Measurements from ENCODE around the gene KLHL8.

The KLHL8 gene

DNA sequence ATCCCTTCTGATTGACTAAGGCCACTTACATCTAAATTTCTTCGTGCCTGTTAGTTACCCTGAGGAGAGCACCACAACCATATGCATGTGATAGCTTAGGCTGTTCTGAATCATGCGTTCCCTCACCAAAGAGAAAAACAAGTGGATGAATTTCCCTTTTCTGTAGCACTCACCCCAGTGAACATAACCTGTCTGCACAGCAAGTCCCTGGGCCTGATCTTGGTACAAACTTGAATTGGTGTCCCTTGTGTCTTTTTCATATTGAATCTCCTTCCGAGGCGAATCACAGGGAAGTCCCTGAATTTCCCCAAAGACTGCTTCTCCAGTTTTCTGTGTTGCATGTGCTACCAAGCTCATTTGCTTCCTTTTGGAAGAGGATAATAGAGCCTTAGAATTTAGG lies 100.4 kb downstream of the KLHL8 start:
- no peak for DNase-seq

DNA sequence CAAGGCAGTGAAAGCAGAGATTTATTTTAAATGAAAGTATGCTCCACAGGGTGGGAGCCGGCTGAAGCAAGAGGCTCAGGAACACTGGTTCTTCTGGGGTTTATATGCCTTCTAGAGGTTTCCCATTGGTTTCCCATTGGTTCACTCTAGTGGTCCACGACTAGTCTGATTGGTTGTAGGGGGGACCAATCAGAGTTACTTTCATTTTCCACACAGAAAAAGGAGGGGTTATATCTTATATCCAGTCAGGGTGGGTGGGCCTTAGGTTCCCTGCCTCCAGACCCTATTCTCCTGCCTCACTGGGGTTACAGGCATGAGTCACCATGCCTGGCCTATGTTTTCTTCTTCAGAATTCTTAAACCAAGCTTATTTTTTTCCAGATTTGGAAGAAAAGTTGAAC lies 101.6 kb downstream of the KLHL8 start:
- DNase-seq = no peak

DNA sequence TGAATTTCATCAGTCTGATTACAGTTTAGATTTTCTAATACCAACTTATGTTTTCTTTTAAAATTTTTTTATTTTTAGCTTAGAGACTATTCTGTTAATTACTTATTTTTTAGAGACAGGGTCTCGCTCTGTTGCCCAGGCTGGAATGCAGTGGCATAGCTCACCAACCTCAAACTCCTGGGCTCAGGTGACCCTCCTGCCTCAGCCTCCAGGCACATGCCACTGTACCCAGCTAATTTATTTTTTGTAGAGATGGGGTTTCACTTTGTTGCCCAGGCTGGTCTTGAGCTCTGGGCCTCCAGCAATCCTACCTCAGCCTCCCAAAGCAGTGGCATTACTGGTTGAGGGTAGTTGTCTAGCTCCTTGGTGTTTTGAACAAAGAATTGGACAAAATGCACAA lies 102.0 kb downstream of the KLHL8 start:
- DNase-seq = no peak

DNA sequence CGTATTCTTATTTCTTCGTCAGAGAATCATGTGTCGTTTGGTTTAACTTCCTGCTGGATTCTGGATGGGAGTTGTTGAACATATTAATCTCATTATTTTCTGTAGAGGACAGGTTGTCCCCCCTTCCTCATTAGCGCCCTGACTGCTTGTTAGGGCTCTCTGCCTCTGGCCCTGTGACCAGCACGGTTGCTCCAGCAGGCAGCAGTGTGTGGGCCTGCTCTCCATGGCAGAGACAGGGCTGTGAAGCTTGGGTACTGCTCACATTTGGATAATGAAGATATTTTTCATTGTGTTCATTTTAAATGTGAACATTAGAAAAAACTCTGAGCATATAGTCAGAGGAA lies 102.7 kb downstream of the KLHL8 start:
- no peak for DNase-seq

DNA sequence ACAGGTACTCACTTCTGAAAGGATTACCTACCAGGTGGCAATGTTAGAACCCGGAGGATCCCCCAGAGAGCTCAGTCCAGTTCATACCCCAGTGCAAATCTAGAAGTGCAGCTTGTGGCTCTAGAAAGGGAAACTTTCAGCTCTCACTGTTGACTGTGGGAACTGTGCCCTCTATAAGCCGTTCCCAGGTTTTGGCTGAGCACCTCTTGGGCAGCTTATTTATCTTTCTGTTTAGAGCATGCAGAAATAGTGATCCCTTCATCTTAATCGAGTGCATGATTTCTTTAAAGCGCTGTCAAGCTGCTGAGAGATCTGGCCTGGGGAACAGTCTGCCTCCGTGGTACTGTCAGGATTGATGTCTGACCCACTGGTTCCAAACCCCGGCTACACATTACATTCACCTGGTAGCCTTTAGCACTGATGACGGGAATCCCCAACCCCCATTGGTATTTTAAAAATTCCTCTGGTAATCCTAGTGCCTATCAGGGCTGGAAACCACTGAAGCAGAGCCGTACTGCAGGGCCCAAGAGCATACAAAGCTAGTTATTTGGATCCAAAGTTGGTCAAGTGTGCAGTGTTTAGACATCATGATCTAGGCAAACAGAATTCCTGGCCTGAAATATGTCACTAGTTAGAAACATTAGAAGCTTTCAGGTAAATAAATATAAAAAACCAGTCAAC lies 103.2 kb downstream of the KLHL8 start:
- no peak for DNase-seq

DNA sequence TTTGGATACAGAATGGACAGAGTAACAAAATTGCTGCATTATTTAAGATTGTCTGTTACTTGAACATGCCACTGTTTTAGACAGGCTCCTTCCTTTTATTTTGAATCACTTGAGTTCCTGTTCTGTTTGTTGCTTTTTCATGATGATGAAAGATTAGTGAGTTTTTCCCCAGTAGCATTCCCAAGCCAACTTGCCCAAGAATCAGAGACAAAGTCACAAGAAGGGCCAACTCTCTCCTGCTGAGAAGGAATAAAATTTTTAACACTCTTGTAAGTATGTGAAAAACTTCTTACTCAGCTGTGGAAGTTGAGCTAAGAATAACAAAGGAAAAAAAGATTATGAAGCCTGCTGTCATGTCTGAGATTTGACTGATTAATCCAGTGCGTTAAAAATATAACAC lies 104.2 kb downstream of the KLHL8 start:
- no peak for DNase-seq

DNA sequence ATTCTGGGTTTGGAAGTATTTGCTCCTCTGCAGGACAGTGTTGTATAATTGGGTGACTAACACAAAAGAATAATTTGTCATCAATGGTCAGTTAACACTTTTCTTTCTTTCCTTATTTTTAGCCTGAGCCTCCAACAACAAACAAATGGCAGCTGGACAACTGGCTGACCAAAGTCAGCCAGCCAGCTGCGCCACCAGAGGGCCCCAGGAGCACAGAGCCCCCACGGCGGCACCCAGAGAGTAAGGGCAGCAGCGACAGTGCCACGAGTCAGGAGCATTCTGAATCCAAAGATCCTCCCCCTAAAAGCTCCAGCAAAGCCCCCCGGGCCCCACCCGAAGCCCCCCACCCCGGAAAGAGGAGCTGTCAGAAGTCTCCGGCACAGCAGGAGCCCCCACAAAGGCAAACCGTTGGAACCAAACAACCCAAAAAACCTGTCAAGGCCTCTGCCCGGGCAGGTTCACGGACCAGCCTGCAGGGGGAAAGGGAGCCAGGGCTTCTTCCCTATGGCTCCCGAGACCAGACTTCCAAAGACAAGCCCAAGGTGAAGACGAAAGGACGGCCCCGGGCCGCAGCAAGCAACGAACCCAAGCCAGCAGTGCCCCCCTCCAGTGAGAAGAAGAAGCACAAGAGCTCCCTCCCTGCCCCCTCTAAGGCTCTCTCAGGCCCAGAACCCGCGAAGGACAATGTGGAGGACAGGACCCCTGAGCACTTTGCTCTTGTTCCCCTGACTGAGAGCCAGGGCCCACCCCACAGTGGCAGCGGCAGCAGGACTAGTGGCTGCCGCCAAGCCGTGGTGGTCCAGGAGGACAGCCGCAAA lies 106.0 kb downstream of the KLHL8 start:
- DNase-seq = no peak

DNA sequence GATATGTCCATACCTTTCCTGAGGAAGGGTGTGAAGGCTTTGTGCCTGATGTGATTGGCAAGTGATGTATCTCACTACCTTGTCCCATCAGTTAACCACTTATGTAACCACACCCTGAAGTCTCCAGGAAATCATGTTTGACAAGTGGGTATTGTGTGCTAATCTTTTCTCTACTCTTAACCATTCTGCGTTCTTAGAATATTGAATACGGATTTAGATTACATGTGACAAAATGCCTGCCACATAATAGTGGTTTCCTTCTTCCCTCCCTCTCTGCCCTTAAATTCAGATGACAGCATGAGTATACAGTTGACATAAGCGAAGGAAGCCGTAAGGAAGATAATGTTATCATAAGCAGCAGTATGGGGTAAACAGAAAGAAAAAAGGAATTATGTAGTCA lies 108.4 kb downstream of the KLHL8 start:
- no peak for DNase-seq

Measured in NCI-H1105 (cell line).